Fibroblast of lung (primary cell): ENCODE data around the gene TMEM109.

Experiments
- EZH2 ChIP-seq: IDR thresholded peaks from 2 replicates; pipeline ENCODE4 v1.5.1; 2012; ENCODE audit warnings: low read length, control low read depth, mild to moderate bottlenecking; ENCODE audit errors: missing control alignments
- TF ChIP-seq, protein P1 (sequence below), 2 donors: IDR thresholded peaks in 1 of 2; conservative IDR thresholded peaks in 1 of 2; 1 replicate in 1 of 2; 2 replicates in 1 of 2; pipeline ENCODE4 v1.5.1; 2011 to 2012; ENCODE audit warnings: low read length in 2 of 2, control low read depth in 1 of 2, inconsistent platforms in 1 of 2, low read depth in 1 of 2, mild to moderate bottlenecking in 1 of 2

DNA sequence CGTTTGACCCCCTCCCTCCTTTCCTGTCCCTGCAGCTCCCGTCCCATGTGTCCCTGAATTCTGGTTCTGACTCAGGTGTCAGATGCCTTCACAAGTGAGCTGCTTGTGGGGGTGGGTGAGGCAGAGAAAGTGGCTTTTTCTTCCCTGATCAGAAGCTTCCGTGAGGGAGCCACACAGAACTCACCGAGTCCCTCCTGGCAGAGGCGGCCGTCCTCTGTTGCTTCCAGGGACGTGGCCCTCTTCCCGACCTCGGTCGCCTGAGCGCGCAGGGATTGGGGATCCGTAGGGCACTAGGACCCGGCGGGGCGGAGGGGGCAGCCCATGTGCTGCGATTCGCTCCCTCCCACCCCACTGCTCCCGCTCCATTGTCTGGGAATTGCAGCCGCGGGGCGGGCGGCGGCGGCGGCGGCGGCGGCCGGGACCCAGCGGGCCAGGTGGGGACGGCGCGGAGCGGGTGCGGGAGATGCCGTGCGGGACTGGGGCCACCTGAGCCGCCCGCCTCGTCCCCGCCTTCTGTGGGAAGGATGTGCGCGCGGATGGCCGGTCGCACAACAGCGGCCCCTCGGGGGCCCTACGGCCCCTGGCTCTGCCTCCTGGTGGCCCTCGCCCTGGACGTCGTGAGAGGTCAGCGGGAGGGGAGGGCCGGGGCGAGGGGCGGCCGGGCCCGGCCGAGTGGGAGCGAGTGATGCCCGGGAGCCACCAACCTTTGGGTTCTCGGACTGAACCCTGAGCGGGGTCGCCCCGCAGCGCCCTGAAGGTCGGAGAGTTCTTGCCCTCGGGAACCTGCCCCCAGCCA is 10.3 kb downstream of the TMEM109 start, which contains the start of gene TMEM132A:
- TF ChIP-seq, protein P1, sequence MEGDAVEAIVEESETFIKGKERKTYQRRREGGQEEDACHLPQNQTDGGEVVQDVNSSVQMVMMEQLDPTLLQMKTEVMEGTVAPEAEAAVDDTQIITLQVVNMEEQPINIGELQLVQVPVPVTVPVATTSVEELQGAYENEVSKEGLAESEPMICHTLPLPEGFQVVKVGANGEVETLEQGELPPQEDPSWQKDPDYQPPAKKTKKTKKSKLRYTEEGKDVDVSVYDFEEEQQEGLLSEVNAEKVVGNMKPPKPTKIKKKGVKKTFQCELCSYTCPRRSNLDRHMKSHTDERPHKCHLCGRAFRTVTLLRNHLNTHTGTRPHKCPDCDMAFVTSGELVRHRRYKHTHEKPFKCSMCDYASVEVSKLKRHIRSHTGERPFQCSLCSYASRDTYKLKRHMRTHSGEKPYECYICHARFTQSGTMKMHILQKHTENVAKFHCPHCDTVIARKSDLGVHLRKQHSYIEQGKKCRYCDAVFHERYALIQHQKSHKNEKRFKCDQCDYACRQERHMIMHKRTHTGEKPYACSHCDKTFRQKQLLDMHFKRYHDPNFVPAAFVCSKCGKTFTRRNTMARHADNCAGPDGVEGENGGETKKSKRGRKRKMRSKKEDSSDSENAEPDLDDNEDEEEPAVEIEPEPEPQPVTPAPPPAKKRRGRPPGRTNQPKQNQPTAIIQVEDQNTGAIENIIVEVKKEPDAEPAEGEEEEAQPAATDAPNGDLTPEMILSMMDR (conservative IDR thresholded peaks at IDR 0.05 in 1 of 2, IDR thresholded peaks at IDR 0.05 in 1 of 2; ENCODE audit: low read depth in 1 of 2, low read length in 2 of 2) = no peak
- TF ChIP-seq EZH2 = no peak
